ENCODE data around the gene AMBRA1. TPM values are rescaled to one million over a fixed set of nuclear protein-coding genes. Genes with fewer than 3 reads are reported as not detected.

The AMBRA1 gene
- total RNA-seq, result 44.0 and 45.3 TPM in 2 replicates
- long read RNA-seq, partial matches to known transcripts, result 11 of 15 reads
- long read RNA-seq, other reads (novel, unspliced or antisense), result 4 of 15 reads

GRCh38 chr11:46593550-46594373 is at the start of gene AMBRA1:
Gene AMBRA1 (minus strand): TSS chr11:46594023. CDS start chr11:46548380, 45,643 bp downstream.
- Mint-ChIP-seq H3K4me3 (ENCODE audit: low read depth) (peak within 1 kb of the TSS; percentile 94), H3K27me3 (no peaks in the 10 kb centered on the region), H3K4me1 (ENCODE audit: low read depth) (peaks cover 30% of the 10 kb centered on the region), H3K27ac (peak within 1 kb of the TSS; percentile 98), H3K9me3 (ENCODE audit: low read depth) (no peaks in the 10 kb centered on the region), H3K36me3 (ENCODE audit: insufficient read depth) (no peaks in the 10 kb centered on the region)
- no peak for TF ChIP-seq CTCF (IDR thresholded peaks at IDR 0.05; ENCODE audit: unreplicated experiment)
- DNase-seq (ENCODE audit: low spot score, unreplicated experiment), result peak; percentile 72

GRCh38 chr11:46643531-46643930 is 49.7 kb upstream of the AMBRA1 start:
- Mint-ChIP-seq H3K27me3 (no peaks in the 10 kb centered on the region), H3K36me3 (ENCODE audit: insufficient read depth) (peaks cover 12% of the 10 kb centered on the region), H3K4me3 (ENCODE audit: low read depth) (no peak overlapping the region), H3K9me3 (ENCODE audit: low read depth) (no peaks in the 10 kb centered on the region), H3K4me1 (ENCODE audit: low read depth) (no peaks in the 10 kb centered on the region), H3K27ac (no peak overlapping the region)
- no peak for TF ChIP-seq CTCF (IDR thresholded peaks at IDR 0.05; ENCODE audit: unreplicated experiment)
- DNase-seq (ENCODE audit: low spot score, unreplicated experiment), result no peak

GRCh38 chr11:46642627-46643335 is 49.0 kb upstream of the AMBRA1 start:
- no peaks in the 10 kb centered on the region for H3K4me1 Mint-ChIP-seq (ENCODE audit: low read depth)
- H3K27ac Mint-ChIP-seq, result no peak overlapping the region
- H3K4me3 Mint-ChIP-seq (ENCODE audit: low read depth), result no peak overlapping the region
- H3K9me3 Mint-ChIP-seq (ENCODE audit: low read depth), result no peaks in the 10 kb centered on the region
- TF ChIP-seq CTCF (IDR thresholded peaks at IDR 0.05; ENCODE audit: unreplicated experiment), result no peak
- no peaks in the 10 kb centered on the region for H3K27me3 Mint-ChIP-seq
- DNase-seq (ENCODE audit: low spot score, unreplicated experiment), result no peak
- H3K36me3 Mint-ChIP-seq (ENCODE audit: insufficient read depth), result peaks cover 15% of the 10 kb centered on the region

GRCh38 chr11:46641639-46642038 is 47.8 kb upstream of the AMBRA1 start:
- Mint-ChIP-seq H3K36me3 (ENCODE audit: insufficient read depth) (peaks cover 15% of the 10 kb centered on the region), H3K4me3 (ENCODE audit: low read depth) (no peak overlapping the region), H3K27ac (peak overlapping the region; percentile 68), H3K27me3 (no peaks in the 10 kb centered on the region), H3K4me1 (ENCODE audit: low read depth) (no peaks in the 10 kb centered on the region), H3K9me3 (ENCODE audit: low read depth) (no peaks in the 10 kb centered on the region)
- no peak for TF ChIP-seq CTCF (IDR thresholded peaks at IDR 0.05; ENCODE audit: unreplicated experiment)
- no peak for DNase-seq (ENCODE audit: low spot score, unreplicated experiment)

- no peak for DNase-seq (ENCODE audit: low spot score, unreplicated experiment)
- Mint-ChIP-seq H3K36me3 (ENCODE audit: insufficient read depth) (peaks cover 17% of the 10 kb centered on the region), H3K9me3 (ENCODE audit: low read depth) (no peaks in the 10 kb centered on the region), H3K4me1 (ENCODE audit: low read depth) (no peaks in the 10 kb centered on the region), H3K4me3 (ENCODE audit: low read depth) (no peak overlapping the region), H3K27ac (no peak overlapping the region), H3K27me3 (no peaks in the 10 kb centered on the region)
- no peak for TF ChIP-seq CTCF (IDR thresholded peaks at IDR 0.05; ENCODE audit: unreplicated experiment)
Observed at GRCh38 chr11:46640036-46640788, 46.4 kb upstream of the AMBRA1 start.

Data from progenitor cell of endocrine pancreas (in vitro differentiated cells).